ENCODE results near the gene GRM8. TPM values are rescaled to one million over a fixed set of nuclear protein-coding genes. Genes with fewer than 3 reads are reported as not detected.

GRM8 gene
- total RNA-seq, 1 experiment from 2014 or later: 1.8 TPM

DNA sequence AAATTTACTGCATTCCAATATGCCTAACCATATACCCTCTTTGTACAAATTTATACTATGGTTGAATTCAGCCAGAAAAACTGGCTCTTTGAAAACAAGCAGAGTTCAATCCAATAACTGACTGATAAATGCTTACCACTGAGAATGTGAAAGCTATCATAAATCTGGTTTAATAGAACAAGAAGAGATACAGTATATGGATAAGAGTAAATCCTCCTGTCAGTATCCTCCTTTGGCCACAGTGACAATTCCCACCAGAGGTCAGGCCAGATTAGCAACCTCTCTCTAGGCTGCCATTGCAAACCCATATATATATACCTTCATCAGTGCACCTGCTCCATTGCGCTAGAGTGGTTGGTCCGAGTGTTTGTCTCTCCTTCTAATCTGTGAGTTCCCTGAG is 647.2 kb downstream of the GRM8 start:
- H3K4me1 Mint-ChIP-seq: no peaks in the 10 kb centered on the region
- TF ChIP-seq, protein P1, sequence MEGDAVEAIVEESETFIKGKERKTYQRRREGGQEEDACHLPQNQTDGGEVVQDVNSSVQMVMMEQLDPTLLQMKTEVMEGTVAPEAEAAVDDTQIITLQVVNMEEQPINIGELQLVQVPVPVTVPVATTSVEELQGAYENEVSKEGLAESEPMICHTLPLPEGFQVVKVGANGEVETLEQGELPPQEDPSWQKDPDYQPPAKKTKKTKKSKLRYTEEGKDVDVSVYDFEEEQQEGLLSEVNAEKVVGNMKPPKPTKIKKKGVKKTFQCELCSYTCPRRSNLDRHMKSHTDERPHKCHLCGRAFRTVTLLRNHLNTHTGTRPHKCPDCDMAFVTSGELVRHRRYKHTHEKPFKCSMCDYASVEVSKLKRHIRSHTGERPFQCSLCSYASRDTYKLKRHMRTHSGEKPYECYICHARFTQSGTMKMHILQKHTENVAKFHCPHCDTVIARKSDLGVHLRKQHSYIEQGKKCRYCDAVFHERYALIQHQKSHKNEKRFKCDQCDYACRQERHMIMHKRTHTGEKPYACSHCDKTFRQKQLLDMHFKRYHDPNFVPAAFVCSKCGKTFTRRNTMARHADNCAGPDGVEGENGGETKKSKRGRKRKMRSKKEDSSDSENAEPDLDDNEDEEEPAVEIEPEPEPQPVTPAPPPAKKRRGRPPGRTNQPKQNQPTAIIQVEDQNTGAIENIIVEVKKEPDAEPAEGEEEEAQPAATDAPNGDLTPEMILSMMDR (conservative IDR thresholded peaks at IDR 0.05): no peak
- no peak overlapping the region for H3K4me3 Mint-ChIP-seq
- no peak for DNase-seq
- no peak overlapping the region for H3K14ac ChIP-seq (ENCODE audit: insufficient read depth, low read length)
- H2BK15ac ChIP-seq (ENCODE audit: low read depth, low read length): no peak overlapping the region
- no peak overlapping the region for H3K56ac ChIP-seq (ENCODE audit: insufficient read length, low read depth, low read length)
- no peaks in the 10 kb centered on the region for H3K9me3 Mint-ChIP-seq
- H2BK5ac ChIP-seq (ENCODE audit: insufficient read length, low read length): no peak overlapping the region
- no peaks in the 10 kb centered on the region for H3K79me2 ChIP-seq (ENCODE audit: insufficient read depth, low read length)
- H3K23me2 ChIP-seq (ENCODE audit: insufficient read length, low read depth, low read length, poor library complexity, severe bottlenecking): no peaks in the 10 kb centered on the region
- H3T11ph ChIP-seq (ENCODE audit: low read length): no peak overlapping the region
- no peaks in the 10 kb centered on the region for H3K9me3 ChIP-seq (ENCODE audit: control insufficient read depth, low read depth, low read length)
- H3K4me1 ChIP-seq (ENCODE audit: insufficient read depth, low read length): no peaks in the 10 kb centered on the region
- H3K4ac ChIP-seq (ENCODE audit: low read depth, low read length): no peak overlapping the region
- H2BK12ac ChIP-seq (ENCODE audit: insufficient read length, low read depth, low read length): no peak overlapping the region
- no peak overlapping the region for H2AK5ac ChIP-seq (ENCODE audit: insufficient read length, low read length)
- no peaks in the 10 kb centered on the region for H3K36me3 Mint-ChIP-seq (ENCODE audit: insufficient read depth in 1 of 3, low read depth in 3 of 3)
- no peak overlapping the region for H3K23ac ChIP-seq (ENCODE audit: insufficient read length, low read depth, low read length)
- no peak overlapping the region for H4K91ac ChIP-seq (ENCODE audit: insufficient read length, low read depth, low read length)
- H4K5ac ChIP-seq (ENCODE audit: insufficient read length, low read depth, low read length): no peak overlapping the region
- no peak overlapping the region for H2AFZ ChIP-seq (ENCODE audit: low read length)
- no peaks in the 10 kb centered on the region for H3K27me3 Mint-ChIP-seq (ENCODE audit: low read depth)
- no peak overlapping the region for H3K9ac ChIP-seq (ENCODE audit: extremely low read depth, insufficient read length, low read length)
- no peaks in the 10 kb centered on the region for H4K20me1 ChIP-seq (ENCODE audit: control insufficient read depth, insufficient read depth, insufficient read length)
- no peak overlapping the region for H2BK120ac ChIP-seq (ENCODE audit: low read depth, low read length, poor library complexity, severe bottlenecking)
- H4K8ac ChIP-seq (replicated peaks; ENCODE audit: insufficient read length, low read depth, low read length): no peak overlapping the region
- no peak overlapping the region for H3K18ac ChIP-seq (ENCODE audit: insufficient read length, low read depth, low read length)
- H2BK20ac ChIP-seq (ENCODE audit: low read depth, low read length, poor library complexity, severe bottlenecking): no peak overlapping the region
- WGBS (ENCODE audit: extremely low coverage, insufficient read length, low lambda C conversion rate): no CpG with 5 or more reads among the region's 2 CpGs
- H3K27ac Mint-ChIP-seq: no peak overlapping the region
- H3K4me2 ChIP-seq (ENCODE audit: insufficient read depth, insufficient read length, low read length): no peak overlapping the region
- no peaks in the 10 kb centered on the region for H3K27me3 ChIP-seq (ENCODE audit: insufficient read depth, low read length)
- no peaks in the 10 kb centered on the region for H3K79me1 ChIP-seq (ENCODE audit: insufficient read depth, low read depth, low read length, poor library complexity, severe bottlenecking)
- no peak overlapping the region for H3K27ac ChIP-seq (ENCODE audit: insufficient read length, low read depth, low read length)

Data from H9 (cell line).